Esophagus muscularis mucosa (tissue), 4 donors: Measurements from ENCODE around the gene HMGN1. TPM values are rescaled to one million over a fixed set of nuclear protein-coding genes. Genes with fewer than 3 reads are reported as not detected.

ENCODE experiments used
- DNase-seq: peaks from one replicate; pipeline ENCODE4 v3.0.0-alpha.2; 2017; ENCODE audit errors: extremely low spot score
- H3K27ac ChIP-seq, 4 donors: fragments of 200-600 bp; sonication (generic); replicated peaks in 1 of 4; 1 replicate in 3 of 4; 2 replicates in 1 of 4; pipeline ENCODE4 v1.5.1; 2016 to 2019; ENCODE audit warnings: mild to moderate bottlenecking in 1 of 4
- H3K27me3 ChIP-seq, 4 donors: fragments of 200-600 bp; sonication (generic); one replicate each; pipeline versions ENCODE4 v1.5.1 to v1.6.0; 2016 to 2019
- H3K36me3 ChIP-seq, 4 donors: fragments of 200-600 bp; sonication (generic); one replicate each; pipeline ENCODE4 v1.5.1; 2016 to 2019
- H3K4me1 ChIP-seq, 4 donors: fragments of 200-600 bp; sonication (generic); one replicate each; pipeline ENCODE4 v1.5.1; 2016 to 2019
- H3K4me3 ChIP-seq, 4 donors: fragments of 200-600 bp; sonication (generic); 1 replicate in 2 of 4; 2 replicates in 2 of 4; pipeline ENCODE4 v1.5.1; 2016 to 2019; ENCODE audit warnings: mild to moderate bottlenecking in 4 of 4, moderate library complexity in 1 of 4
- H3K9me3 ChIP-seq, 4 donors: fragments of 200-600 bp; sonication (generic); 1 replicate in 3 of 4; 2 replicates in 1 of 4; pipeline ENCODE4 v1.5.1; 2016 to 2019
- EP300 ChIP-seq: sonication (generic); formaldehyde crosslinking; IDR thresholded peaks from one replicate; pipeline ENCODE4 v1.6.1; 2017; ENCODE audit warnings: antibody characterized with exemption
- POLR2A ChIP-seq: fragments of 450-650 bp; IDR thresholded peaks from one replicate; pipeline ENCODE4 v1.6.1; 2017; ENCODE audit warnings: antibody characterized with exemption, moderate library complexity, mild to moderate bottlenecking, low read depth
- POLR2AphosphoS5 ChIP-seq, 2 donors: sonication (generic); formaldehyde crosslinking; IDR thresholded peaks; one replicate each; pipeline ENCODE4 v1.6.1; 2017; ENCODE audit warnings: antibody characterized with exemption in 2 of 2
- WGBS: methylation state at CpG from one replicate; pipeline ENCODE4 v1.1.5; 2018; 5-methylcytosine and 5-hydroxymethylcytosine counted together
- intact Hi-C: fragments of 100-400 bp; cut with DNase I; formaldehyde crosslinking; loops from one replicate; pipeline ENCODE4 v1.15.1; 2023
- total RNA-seq, 4 donors: library from RNA; depleted of rRNA; stranded (reverse); fragments of >200 nt; gene quantifications; one replicate each; pipeline versions ENCODE4 v1.1.0 to v1.2.1, GENCODE V29; 2016
- TF ChIP-seq, protein P1 (sequence below), 3 experiments: fragments of 200-600 bp in 2 of 3; fragments of 450-650 bp in 1 of 3; sonication (generic) in 2 of 3; IDR thresholded peaks; one replicate each; pipeline ENCODE4 v1.5.1; 2017 to 2019; ENCODE audit warnings: antibody characterized with exemption in 3 of 3, mild to moderate bottlenecking in 2 of 3, moderate library complexity in 1 of 3

The HMGN1 gene
- total RNA-seq, 4 donors from 2014 or later, result 69.1 to 77.4 (median 72.1) TPM

DNA sequence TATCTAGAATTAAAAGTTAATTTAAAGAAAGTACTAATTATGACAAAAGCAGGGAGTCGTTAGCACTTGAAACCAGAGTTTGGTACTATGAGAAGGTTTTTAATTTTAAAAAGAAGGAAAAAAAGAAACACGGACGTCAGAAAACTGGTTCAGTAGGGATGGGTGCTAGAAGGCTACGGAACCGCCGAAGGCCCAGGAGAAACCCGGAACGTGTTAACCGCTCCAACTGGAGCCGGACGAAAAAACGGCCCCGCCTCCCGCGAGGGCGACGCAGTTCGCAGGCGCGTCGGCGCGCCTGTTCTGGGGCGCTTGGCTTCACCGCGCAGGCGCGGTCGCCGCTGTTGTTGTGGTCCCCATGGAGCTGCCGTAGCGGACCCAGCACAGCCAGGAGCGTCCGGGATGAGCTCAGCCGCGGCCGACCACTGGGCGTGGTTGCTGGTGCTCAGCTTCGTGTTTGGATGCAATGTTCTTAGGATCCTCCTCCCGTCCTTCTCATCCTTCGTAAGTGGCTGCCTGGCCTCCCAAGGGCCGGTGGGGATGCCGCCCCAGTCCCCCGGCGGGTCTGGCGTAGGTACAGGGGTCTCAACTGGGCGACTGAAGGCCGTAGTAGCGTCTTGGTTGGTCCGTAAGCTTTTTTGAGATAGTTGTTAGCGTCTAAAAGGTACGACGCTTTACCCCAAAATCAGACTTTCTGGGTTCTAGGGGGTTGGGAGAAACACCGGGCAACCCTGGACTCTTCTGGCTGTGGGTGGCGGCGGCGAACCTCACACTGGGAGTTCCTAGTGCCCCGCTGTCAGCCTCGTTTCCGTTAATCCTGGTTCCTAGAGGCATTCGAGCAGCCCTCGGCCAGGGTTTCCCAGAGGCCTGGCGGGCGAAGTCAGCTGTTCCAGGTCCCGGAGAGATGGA is 31.4 kb upstream of the HMGN1 start:
- H3K4me3 ChIP-seq, result peak overlapping the region; percentile 71 to 79 (median 74)
- H3K4me1 ChIP-seq, result peaks cover 13 to 43% (median 31%) of the 10 kb centered on the region in 4 donors
- TF ChIP-seq, protein P1, sequence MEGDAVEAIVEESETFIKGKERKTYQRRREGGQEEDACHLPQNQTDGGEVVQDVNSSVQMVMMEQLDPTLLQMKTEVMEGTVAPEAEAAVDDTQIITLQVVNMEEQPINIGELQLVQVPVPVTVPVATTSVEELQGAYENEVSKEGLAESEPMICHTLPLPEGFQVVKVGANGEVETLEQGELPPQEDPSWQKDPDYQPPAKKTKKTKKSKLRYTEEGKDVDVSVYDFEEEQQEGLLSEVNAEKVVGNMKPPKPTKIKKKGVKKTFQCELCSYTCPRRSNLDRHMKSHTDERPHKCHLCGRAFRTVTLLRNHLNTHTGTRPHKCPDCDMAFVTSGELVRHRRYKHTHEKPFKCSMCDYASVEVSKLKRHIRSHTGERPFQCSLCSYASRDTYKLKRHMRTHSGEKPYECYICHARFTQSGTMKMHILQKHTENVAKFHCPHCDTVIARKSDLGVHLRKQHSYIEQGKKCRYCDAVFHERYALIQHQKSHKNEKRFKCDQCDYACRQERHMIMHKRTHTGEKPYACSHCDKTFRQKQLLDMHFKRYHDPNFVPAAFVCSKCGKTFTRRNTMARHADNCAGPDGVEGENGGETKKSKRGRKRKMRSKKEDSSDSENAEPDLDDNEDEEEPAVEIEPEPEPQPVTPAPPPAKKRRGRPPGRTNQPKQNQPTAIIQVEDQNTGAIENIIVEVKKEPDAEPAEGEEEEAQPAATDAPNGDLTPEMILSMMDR (IDR thresholded peaks at IDR 0.05), result no peak
- TF ChIP-seq POLR2AphosphoS5 (IDR thresholded peaks at IDR 0.05) (peak; percentile 97), POLR2A (peak; percentile 28), EP300 (no peak)
- intact Hi-C loops, result loop anchor here (10.0 kb wide), 1 partner anchor 195 kb away; the partner anchor contains the start of gene PSMG1
- peak overlapping the region; percentile 91 to 97 (median 94) for H3K27ac ChIP-seq
- DNase-seq, result peak; percentile 98
- peaks cover 0 to 16% (median 2%) of the 10 kb centered on the region in 4 donors for H3K36me3 ChIP-seq
- no peaks in the 10 kb centered on the region for H3K9me3 ChIP-seq
- no peaks in the 10 kb centered on the region for H3K27me3 ChIP-seq
- WGBS, result under 1% methylated on average over 60 of the region's 65 CpGs

DNA sequence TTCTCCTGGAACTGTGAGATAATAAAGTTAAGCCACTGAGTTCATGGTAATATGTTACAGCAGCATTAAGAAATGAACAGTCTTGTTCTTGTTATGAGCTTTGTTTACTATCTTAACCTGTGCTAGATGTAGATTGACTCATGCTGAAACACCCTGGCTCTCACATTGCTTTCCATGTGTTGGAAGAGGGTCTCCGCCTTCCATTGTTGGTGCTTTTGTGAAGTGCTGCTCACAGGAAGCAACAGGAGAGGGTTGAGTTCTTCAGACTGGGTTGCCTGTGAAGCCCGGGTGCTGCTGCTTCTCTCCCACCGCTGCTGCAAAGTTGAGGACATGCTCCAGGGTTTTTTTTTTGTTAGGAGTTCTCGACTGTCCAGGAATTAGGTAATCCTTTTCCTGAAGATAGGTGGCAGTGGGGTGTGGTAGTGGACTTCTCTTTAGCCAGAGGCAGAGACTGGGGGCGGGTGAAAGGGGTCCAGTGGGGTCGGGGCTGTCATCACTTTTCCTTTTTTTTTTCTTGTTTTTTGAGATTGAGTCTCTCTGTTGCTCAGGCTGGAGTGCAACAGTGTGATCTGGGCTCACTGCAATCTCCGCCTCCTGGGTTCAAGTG is 28.7 kb upstream of the HMGN1 start:
- Histone ChIP-seq H3K27me3 (no peaks in the 10 kb centered on the region), H3K36me3 (peaks cover 0 to 7% (median 2%) of the 10 kb centered on the region in 4 donors), H3K9me3 (no peaks in the 10 kb centered on the region), H3K4me3 (no peak overlapping the region), H3K4me1 (peaks cover 13 to 28% (median 25%) of the 10 kb centered on the region in 4 donors), H3K27ac (no peak overlapping the region)
- 68% methylated on average over 7 of the region's 7 CpGs for WGBS
- no peak for DNase-seq
- no peak for TF ChIP-seq POLR2A
- TF ChIP-seq, protein P1 (IDR thresholded peaks at IDR 0.05), result no peak
- TF ChIP-seq POLR2AphosphoS5 (IDR thresholded peaks at IDR 0.05), result no peak
- TF ChIP-seq EP300, result no peak
- intact Hi-C loops, result no loop called here

DNA sequence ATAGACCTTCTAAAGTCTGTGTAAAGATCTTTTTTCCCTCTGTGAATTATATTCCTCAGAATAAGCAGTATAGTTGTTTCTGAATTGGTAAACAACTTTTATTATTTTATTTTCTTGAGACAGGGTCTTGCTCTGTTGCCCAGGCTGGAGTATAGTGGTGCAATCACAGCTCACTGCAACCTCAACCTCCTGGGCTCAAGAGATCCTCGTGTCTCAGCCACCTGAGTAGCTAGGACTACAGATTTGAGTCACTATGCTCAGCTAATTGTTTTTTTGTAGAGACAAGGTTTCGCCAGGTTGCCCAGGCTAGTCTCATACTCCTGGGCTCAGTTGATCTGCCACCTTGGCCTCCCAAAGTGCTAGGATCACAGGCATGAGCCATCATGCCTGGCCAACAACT is 26.6 kb upstream of the HMGN1 start:
- WGBS, result 87% methylated on average over 2 of the region's 2 CpGs
- Histone ChIP-seq H3K27ac (no peak overlapping the region), H3K9me3 (no peaks in the 10 kb centered on the region), H3K36me3 (no peaks in the 10 kb centered on the region), H3K4me1 (peaks cover 3 to 8% (median 7%) of the 10 kb centered on the region in 4 donors), H3K27me3 (no peaks in the 10 kb centered on the region), H3K4me3 (no peak overlapping the region)
- DNase-seq, result no peak
- TF ChIP-seq POLR2AphosphoS5 (IDR thresholded peaks at IDR 0.05) (no peak), POLR2A (no peak), EP300 (no peak)
- TF ChIP-seq, protein P1 (IDR thresholded peaks at IDR 0.05), result no peak
- intact Hi-C loops, result no loop called here

DNA sequence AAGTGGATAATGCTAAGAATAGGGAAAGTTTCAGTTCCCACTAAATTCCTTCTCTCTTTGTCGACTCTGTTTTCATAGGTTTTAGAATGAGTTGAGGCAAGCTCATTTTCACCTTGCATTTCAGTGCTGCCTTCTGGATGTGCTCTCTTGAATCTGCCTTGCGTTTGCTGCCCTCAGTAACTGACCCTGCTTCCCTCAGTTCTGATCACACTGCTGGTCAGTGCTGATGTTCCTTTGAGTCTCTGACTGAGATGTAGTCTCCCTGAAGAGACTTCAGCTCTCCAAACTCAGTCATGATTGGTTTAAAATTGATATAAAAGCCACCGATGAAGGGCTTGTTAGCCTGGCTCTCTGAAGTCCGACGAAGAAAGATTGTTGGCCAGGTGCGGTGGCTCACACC is 25.2 kb upstream of the HMGN1 start:
- intact Hi-C loops, result no loop called here
- H3K36me3 ChIP-seq, result no peaks in the 10 kb centered on the region
- DNase-seq, result no peak
- H3K4me1 ChIP-seq, result no peaks in the 10 kb centered on the region
- TF ChIP-seq POLR2AphosphoS5 (IDR thresholded peaks at IDR 0.05), result no peak
- TF ChIP-seq EP300, result no peak
- no peak for TF ChIP-seq POLR2A
- TF ChIP-seq, protein P1 (IDR thresholded peaks at IDR 0.05), result no peak
- no peaks in the 10 kb centered on the region for H3K9me3 ChIP-seq
- no peaks in the 10 kb centered on the region for H3K27me3 ChIP-seq
- no peak overlapping the region for H3K4me3 ChIP-seq
- H3K27ac ChIP-seq, result no peak overlapping the region
- WGBS, result 80% methylated on average over 6 of the region's 6 CpGs
